SK-N-SH treated with all-trans-retinoic acid at 6 μM for 48 hours (cell line): ENCODE data around the gene CFAP97.
A peak's percentile ranks its signal among the peaks of the same experiment; 100 is the strongest.

Experiments
- ATAC-seq: fragments of 200-7000 bp; cut with Tn5 transposase; 3 replicates; pipeline ENCODE4 v1.9.1; 2020; ENCODE audit warnings: mild to moderate bottlenecking, moderate library complexity
- ARNTL ChIP-seq: fragments of 450-650 bp; formaldehyde crosslinking; IDR thresholded peaks from 2 replicates; pipeline ENCODE4 v1.5.0; 2020; ENCODE audit warnings: low read depth, mild to moderate bottlenecking, moderate library complexity, borderline replicate concordance
- BACH2 ChIP-seq: fragments of 250-450 bp; sonication (Bioruptor Pico); IDR thresholded peaks from 2 replicates; pipeline ENCODE4 v1.9.0; 2021; ENCODE audit warnings: mild to moderate bottlenecking, borderline replicate concordance
- CSDC2 ChIP-seq: fragments of 250-450 bp; sonication (Bioruptor Pico); IDR thresholded peaks from 2 replicates; pipeline ENCODE4 v1.5.0; 2020; ENCODE audit warnings: mild to moderate bottlenecking, moderate library complexity
- ESRRG ChIP-seq: fragments of 250-450 bp; sonication (Bioruptor Pico); IDR thresholded peaks from 2 replicates; pipeline ENCODE4 v1.6.1; 2021; ENCODE audit warnings: mild to moderate bottlenecking
- GLIS3 ChIP-seq: fragments of 250-450 bp; sonication (Bioruptor Pico); IDR thresholded peaks from 2 replicates; pipeline ENCODE4 v1.5.0; 2020; ENCODE audit warnings: mild to moderate bottlenecking, moderate library complexity
- ISL1 ChIP-seq: fragments of 250-450 bp; sonication (Bioruptor Pico); IDR thresholded peaks from 2 replicates; pipeline ENCODE4 v2.1.2; 2022; ENCODE audit warnings: mild to moderate bottlenecking, moderate library complexity
- OSR1 ChIP-seq: fragments of 250-450 bp; sonication (Bioruptor Pico); IDR thresholded peaks from 2 replicates; pipeline ENCODE4 v1.8.0; 2022; ENCODE audit warnings: moderate library complexity, mild to moderate bottlenecking, inconsistent platforms
- PPARA ChIP-seq: fragments of 250-450 bp; sonication (Bioruptor Pico); IDR thresholded peaks from 2 replicates; pipeline ENCODE4 v1.5.0; 2020; ENCODE audit warnings: mild to moderate bottlenecking, borderline replicate concordance
- RARB ChIP-seq: fragments of 250-450 bp; sonication (Bioruptor Pico); IDR thresholded peaks from 2 replicates; pipeline ENCODE4 v1.8.0; 2021; ENCODE audit warnings: mild to moderate bottlenecking, moderate library complexity
- SNAI2 ChIP-seq: fragments of 250-450 bp; sonication (Bioruptor Pico); IDR thresholded peaks from 2 replicates; pipeline ENCODE4 v1.5.0; 2020; ENCODE audit warnings: mild to moderate bottlenecking, moderate library complexity
- TOX ChIP-seq: fragments of 250-450 bp; sonication (Bioruptor Pico); IDR thresholded peaks from 2 replicates; pipeline ENCODE4 v1.8.0; 2021; ENCODE audit warnings: mild to moderate bottlenecking, moderate library complexity, borderline replicate concordance
- ZC3H10 ChIP-seq: fragments of 250-450 bp; sonication (Bioruptor Pico); IDR thresholded peaks from 2 replicates; pipeline ENCODE4 v1.5.1; 2021; ENCODE audit warnings: mild to moderate bottlenecking, moderate library complexity
- ZFP30 ChIP-seq: fragments of 450-650 bp; formaldehyde crosslinking; IDR thresholded peaks from 2 replicates; pipeline ENCODE4 v1.5.0; 2022; ENCODE audit warnings: mild to moderate bottlenecking, moderate library complexity
- ZNF565 ChIP-seq: fragments of 450-650 bp; formaldehyde crosslinking; conservative IDR thresholded peaks from 2 replicates; pipeline ENCODE4 v1.5.0; 2020; ENCODE audit warnings: low read depth, mild to moderate bottlenecking, moderate library complexity
- ZNF70 ChIP-seq: fragments of 450-650 bp; formaldehyde crosslinking; IDR thresholded peaks from 2 replicates; pipeline ENCODE4 v1.5.0; 2020; ENCODE audit warnings: mild to moderate bottlenecking, moderate library complexity
- ZNF8 ChIP-seq: fragments of 450-650 bp; formaldehyde crosslinking; IDR thresholded peaks from 2 replicates; pipeline ENCODE4 v1.5.0; 2020; ENCODE audit warnings: mild to moderate bottlenecking, moderate library complexity
- TF ChIP-seq, protein P1 (sequence below): fragments of 250-450 bp; sonication (Bioruptor Pico); IDR thresholded peaks from 2 replicates; pipeline ENCODE4 v1.8.0; 2020; ENCODE audit warnings: mild to moderate bottlenecking, moderate library complexity, borderline replicate concordance
- TF ChIP-seq, protein P2 (sequence below): fragments of 250-450 bp; sonication (Bioruptor Pico); IDR thresholded peaks from 2 replicates; pipeline ENCODE4 v1.5.1; 2021; ENCODE audit warnings: mild to moderate bottlenecking, moderate library complexity
- TF ChIP-seq, protein P3 (sequence below): fragments of 250-450 bp; sonication (Bioruptor Pico); IDR thresholded peaks from 2 replicates; pipeline ENCODE4 v1.8.0; 2021; ENCODE audit warnings: low read depth, mild to moderate bottlenecking, moderate library complexity, borderline replicate concordance
- TF ChIP-seq, protein P4 (sequence below): fragments of 250-450 bp; sonication (Bioruptor Pico); IDR thresholded peaks from 2 replicates; pipeline ENCODE4 v1.5.0; 2020; ENCODE audit warnings: mild to moderate bottlenecking, moderate library complexity
- TF ChIP-seq, protein P5 (sequence below): fragments of 250-450 bp; sonication (Bioruptor Pico); IDR thresholded peaks from 2 replicates; pipeline ENCODE4 v1.5.1; 2020; ENCODE audit warnings: low read depth, mild to moderate bottlenecking, moderate library complexity

The CFAP97 gene

DNA sequence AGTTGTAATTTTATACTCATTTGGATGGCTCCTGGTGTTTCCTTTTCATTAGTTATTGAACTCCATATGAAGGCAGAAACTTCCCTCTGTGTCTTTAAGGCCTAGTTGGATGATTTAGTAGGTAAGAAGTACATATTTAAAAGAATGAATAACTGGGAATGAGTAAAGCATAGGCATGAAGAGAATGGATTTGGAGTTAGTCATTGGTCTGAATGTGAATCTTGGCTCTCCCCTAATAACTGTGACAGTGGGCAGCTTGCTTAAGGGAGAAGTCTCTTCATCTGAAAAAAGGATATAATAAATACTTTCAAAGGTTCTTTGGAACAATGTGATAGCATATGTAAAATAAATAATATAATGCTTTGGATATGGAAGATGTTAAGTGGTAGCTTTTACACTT lies 18.8 kb upstream of the CFAP97 start:
- TF ChIP-seq OSR1 (CRISPR knock-in tag) (no peak), BACH2 (CRISPR knock-in tag) (no peak), SNAI2 (CRISPR knock-in tag) (no peak), RARB (no peak), ZNF70 (CRISPR knock-in tag) (no peak), ARNTL (CRISPR knock-in tag) (no peak), ZFP30 (CRISPR knock-in tag) (no peak), ZC3H10 (CRISPR knock-in tag) (no peak), PPARA (CRISPR knock-in tag) (no peak), ESRRG (no peak), ZNF565 (CRISPR knock-in tag) (no peak), CSDC2 (CRISPR knock-in tag) (no peak), ZNF8 (no peak), ISL1 (CRISPR knock-in tag) (no peak)
- TF ChIP-seq, protein P1, sequence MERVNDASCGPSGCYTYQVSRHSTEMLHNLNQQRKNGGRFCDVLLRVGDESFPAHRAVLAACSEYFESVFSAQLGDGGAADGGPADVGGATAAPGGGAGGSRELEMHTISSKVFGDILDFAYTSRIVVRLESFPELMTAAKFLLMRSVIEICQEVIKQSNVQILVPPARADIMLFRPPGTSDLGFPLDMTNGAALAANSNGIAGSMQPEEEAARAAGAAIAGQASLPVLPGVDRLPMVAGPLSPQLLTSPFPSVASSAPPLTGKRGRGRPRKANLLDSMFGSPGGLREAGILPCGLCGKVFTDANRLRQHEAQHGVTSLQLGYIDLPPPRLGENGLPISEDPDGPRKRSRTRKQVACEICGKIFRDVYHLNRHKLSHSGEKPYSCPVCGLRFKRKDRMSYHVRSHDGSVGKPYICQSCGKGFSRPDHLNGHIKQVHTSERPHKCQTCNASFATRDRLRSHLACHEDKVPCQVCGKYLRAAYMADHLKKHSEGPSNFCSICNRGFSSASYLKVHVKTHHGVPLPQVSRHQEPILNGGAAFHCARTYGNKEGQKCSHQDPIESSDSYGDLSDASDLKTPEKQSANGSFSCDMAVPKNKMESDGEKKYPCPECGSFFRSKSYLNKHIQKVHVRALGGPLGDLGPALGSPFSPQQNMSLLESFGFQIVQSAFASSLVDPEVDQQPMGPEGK (CRISPR knock-in tag): no peak
- TF ChIP-seq, protein P2, sequence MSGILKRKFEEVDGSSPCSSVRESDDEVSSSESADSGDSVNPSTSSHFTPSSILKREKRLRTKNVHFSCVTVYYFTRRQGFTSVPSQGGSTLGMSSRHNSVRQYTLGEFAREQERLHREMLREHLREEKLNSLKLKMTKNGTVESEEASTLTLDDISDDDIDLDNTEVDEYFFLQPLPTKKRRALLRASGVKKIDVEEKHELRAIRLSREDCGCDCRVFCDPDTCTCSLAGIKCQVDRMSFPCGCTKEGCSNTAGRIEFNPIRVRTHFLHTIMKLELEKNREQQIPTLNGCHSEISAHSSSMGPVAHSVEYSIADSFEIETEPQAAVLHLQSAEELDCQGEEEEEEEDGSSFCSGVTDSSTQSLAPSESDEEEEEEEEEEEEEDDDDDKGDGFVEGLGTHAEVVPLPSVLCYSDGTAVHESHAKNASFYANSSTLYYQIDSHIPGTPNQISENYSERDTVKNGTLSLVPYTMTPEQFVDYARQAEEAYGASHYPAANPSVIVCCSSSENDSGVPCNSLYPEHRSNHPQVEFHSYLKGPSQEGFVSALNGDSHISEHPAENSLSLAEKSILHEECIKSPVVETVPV (CRISPR knock-in tag): no peak
- TF ChIP-seq, protein P3, sequence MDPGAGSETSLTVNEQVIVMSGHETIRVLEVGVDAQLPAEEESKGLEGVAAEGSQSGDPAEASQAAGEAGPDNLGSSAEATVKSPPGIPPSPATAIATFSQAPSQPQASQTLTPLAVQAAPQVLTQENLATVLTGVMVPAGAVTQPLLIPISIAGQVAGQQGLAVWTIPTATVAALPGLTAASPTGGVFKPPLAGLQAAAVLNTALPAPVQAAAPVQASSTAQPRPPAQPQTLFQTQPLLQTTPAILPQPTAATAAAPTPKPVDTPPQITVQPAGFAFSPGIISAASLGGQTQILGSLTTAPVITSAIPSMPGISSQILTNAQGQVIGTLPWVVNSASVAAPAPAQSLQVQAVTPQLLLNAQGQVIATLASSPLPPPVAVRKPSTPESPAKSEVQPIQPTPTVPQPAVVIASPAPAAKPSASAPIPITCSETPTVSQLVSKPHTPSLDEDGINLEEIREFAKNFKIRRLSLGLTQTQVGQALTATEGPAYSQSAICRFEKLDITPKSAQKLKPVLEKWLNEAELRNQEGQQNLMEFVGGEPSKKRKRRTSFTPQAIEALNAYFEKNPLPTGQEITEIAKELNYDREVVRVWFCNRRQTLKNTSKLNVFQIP (CRISPR knock-in tag): no peak
- TF ChIP-seq, protein P4, sequence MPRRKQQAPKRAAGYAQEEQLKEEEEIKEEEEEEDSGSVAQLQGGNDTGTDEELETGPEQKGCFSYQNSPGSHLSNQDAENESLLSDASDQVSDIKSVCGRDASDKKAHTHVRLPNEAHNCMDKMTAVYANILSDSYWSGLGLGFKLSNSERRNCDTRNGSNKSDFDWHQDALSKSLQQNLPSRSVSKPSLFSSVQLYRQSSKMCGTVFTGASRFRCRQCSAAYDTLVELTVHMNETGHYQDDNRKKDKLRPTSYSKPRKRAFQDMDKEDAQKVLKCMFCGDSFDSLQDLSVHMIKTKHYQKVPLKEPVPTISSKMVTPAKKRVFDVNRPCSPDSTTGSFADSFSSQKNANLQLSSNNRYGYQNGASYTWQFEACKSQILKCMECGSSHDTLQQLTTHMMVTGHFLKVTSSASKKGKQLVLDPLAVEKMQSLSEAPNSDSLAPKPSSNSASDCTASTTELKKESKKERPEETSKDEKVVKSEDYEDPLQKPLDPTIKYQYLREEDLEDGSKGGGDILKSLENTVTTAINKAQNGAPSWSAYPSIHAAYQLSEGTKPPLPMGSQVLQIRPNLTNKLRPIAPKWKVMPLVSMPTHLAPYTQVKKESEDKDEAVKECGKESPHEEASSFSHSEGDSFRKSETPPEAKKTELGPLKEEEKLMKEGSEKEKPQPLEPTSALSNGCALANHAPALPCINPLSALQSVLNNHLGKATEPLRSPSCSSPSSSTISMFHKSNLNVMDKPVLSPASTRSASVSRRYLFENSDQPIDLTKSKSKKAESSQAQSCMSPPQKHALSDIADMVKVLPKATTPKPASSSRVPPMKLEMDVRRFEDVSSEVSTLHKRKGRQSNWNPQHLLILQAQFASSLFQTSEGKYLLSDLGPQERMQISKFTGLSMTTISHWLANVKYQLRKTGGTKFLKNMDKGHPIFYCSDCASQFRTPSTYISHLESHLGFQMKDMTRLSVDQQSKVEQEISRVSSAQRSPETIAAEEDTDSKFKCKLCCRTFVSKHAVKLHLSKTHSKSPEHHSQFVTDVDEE (CRISPR knock-in tag): no peak
- TF ChIP-seq, protein P5, sequence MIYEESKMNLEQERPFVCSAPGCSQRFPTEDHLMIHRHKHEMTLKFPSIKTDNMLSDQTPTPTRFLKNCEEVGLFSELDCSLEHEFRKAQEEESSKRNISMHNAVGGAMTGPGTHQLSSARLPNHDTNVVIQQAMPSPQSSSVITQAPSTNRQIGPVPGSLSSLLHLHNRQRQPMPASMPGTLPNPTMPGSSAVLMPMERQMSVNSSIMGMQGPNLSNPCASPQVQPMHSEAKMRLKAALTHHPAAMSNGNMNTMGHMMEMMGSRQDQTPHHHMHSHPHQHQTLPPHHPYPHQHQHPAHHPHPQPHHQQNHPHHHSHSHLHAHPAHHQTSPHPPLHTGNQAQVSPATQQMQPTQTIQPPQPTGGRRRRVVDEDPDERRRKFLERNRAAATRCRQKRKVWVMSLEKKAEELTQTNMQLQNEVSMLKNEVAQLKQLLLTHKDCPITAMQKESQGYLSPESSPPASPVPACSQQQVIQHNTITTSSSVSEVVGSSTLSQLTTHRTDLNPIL (CRISPR knock-in tag): no peak
- peak; percentile 58; the same call in 2 of the 3 replicates for ATAC-seq

DNA sequence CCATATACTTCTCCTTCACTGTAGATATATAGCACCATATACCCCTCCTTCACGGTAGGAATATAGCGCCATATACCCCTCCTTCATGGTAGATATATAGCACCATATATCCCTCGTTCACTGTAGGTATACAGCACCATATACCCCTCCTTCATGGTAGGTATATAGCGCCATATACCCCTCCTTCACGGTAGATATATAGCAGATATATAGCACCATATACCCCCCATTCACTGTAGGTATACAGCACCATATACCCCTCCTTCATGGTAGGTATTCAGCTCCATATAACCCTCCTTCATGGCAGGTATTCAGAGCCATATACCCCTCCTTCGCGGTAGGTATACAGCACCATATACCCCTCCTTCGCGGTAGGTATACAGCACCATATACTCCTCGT lies 18.1 kb upstream of the CFAP97 start:
- no peak for ATAC-seq
- TF ChIP-seq CSDC2 (CRISPR knock-in tag): no peak
- TF ChIP-seq, protein P2 (CRISPR knock-in tag): no peak
- TF ChIP-seq GLIS3: no peak
- TF ChIP-seq ZFP30 (CRISPR knock-in tag): no peak
- no peak for TF ChIP-seq ZNF70 (CRISPR knock-in tag)
- TF ChIP-seq, protein P4 (CRISPR knock-in tag): no peak
- TF ChIP-seq ARNTL (CRISPR knock-in tag): no peak
- TF ChIP-seq ZNF8: no peak
- TF ChIP-seq TOX (CRISPR knock-in tag): no peak
- no peak for TF ChIP-seq ESRRG
- no peak for TF ChIP-seq ISL1 (CRISPR knock-in tag)
- TF ChIP-seq, protein P5 (CRISPR knock-in tag): no peak
- no peak for TF ChIP-seq ZC3H10 (CRISPR knock-in tag)
- TF ChIP-seq RARB: no peak
- TF ChIP-seq, protein P3 (CRISPR knock-in tag): no peak
- TF ChIP-seq BACH2 (CRISPR knock-in tag): no peak
- no peak for TF ChIP-seq ZNF565 (CRISPR knock-in tag)
